Astrocyte (in vitro differentiated cells and primary cell): ENCODE results near the gene PAPPA2.

ENCODE experiments used
- CTCF ChIP-seq: IDR thresholded peaks from 2 replicates; pipeline ENCODE4 v1.5.1; 2011; ENCODE audit warnings: low read depth, mild to moderate bottlenecking, inconsistent platforms, low read length, moderate library complexity; ENCODE audit not compliant: insufficient read depth
- EZH2 ChIP-seq: IDR thresholded peaks from 2 replicates; pipeline ENCODE4 v1.6.1; 2012; ENCODE audit warnings: mild to moderate bottlenecking, low read length, inconsistent platforms; ENCODE audit not compliant: insufficient read depth

GRCh38 chr1:176878750-176879536, 416.0 kb downstream of the PAPPA2 start:
- TF ChIP-seq CTCF (no peak), EZH2 (no peak)
